Measurements from ENCODE around the gene HS6ST3. TPM values are rescaled to one million over a fixed set of nuclear protein-coding genes. Genes with fewer than 3 reads are reported as not detected.

Gene HS6ST3
- total RNA-seq, 1 experiment from 2014 or later = 0.11 TPM

GRCh38 chr13:96533408-96533807 is 443.5 kb downstream of the HS6ST3 start:
- Histone ChIP-seq H3K4me1 (ENCODE audit: insufficient read depth, low read length) (no peaks in the 10 kb centered on the region), H4K20me1 (ENCODE audit: low read length) (no peaks in the 10 kb centered on the region), H3K9me3 (ENCODE audit: low read length) (no peaks in the 10 kb centered on the region), H3K9ac (ENCODE audit: low read length) (no peak overlapping the region), H3K4me2 (ENCODE audit: low read length) (no peak overlapping the region), H3K9me2 (replicated peaks; ENCODE audit: low read length) (no peaks in the 10 kb centered on the region), H3K27me3 (ENCODE audit: low read length) (no peaks in the 10 kb centered on the region), H3K79me2 (ENCODE audit: low read length) (no peaks in the 10 kb centered on the region), H3K27ac (ENCODE audit: low read length) (no peak overlapping the region), H3K4me3 (ENCODE audit: low read length) (no peak overlapping the region), H3F3A (ENCODE audit: low read length, unreplicated experiment) (no peaks in the 10 kb centered on the region), H2AFZ (ENCODE audit: low read length) (no peak overlapping the region), H3K36me3 (ENCODE audit: low read depth, low read length) (no peaks in the 10 kb centered on the region)
- BruUV-seq (replicated peaks) = no TSS peak
- intact Hi-C loops (cut with micrococcal nuclease) = no loop called here
- TF ChIP-seq EZH2phosphoT487 (IDR thresholded peaks at IDR 0.05; ENCODE audit: borderline replicate concordance, low read length) (no peak), EZH2 (IDR thresholded peaks at IDR 0.05; ENCODE audit: low read length, unreplicated experiment) (no peak)
- TF ChIP-seq, protein P1, sequence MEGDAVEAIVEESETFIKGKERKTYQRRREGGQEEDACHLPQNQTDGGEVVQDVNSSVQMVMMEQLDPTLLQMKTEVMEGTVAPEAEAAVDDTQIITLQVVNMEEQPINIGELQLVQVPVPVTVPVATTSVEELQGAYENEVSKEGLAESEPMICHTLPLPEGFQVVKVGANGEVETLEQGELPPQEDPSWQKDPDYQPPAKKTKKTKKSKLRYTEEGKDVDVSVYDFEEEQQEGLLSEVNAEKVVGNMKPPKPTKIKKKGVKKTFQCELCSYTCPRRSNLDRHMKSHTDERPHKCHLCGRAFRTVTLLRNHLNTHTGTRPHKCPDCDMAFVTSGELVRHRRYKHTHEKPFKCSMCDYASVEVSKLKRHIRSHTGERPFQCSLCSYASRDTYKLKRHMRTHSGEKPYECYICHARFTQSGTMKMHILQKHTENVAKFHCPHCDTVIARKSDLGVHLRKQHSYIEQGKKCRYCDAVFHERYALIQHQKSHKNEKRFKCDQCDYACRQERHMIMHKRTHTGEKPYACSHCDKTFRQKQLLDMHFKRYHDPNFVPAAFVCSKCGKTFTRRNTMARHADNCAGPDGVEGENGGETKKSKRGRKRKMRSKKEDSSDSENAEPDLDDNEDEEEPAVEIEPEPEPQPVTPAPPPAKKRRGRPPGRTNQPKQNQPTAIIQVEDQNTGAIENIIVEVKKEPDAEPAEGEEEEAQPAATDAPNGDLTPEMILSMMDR (conservative IDR thresholded peaks at IDR 0.05; ENCODE audit: low read depth, low read length) = no peak
- ATAC-seq (no peak), DNase-seq (no peak)
- POLR2A ChIA-PET (ENCODE audit: unreplicated experiment) = no interaction called here
- CTCF ChIA-PET = no interaction called here

- ChIA-PET CTCF (no interaction called here), POLR2A (ENCODE audit: unreplicated experiment) (no interaction called here)
- BruUV-seq (replicated peaks) = no TSS peak
- Histone ChIP-seq H3F3A (ENCODE audit: low read length, unreplicated experiment) (no peaks in the 10 kb centered on the region), H2AFZ (ENCODE audit: low read length) (no peak overlapping the region), H3K4me1 (ENCODE audit: insufficient read depth, low read length) (no peaks in the 10 kb centered on the region), H3K36me3 (ENCODE audit: low read depth, low read length) (no peaks in the 10 kb centered on the region), H3K9me2 (replicated peaks; ENCODE audit: low read length) (no peaks in the 10 kb centered on the region), H3K27ac (ENCODE audit: low read length) (no peak overlapping the region), H3K27me3 (ENCODE audit: low read length) (no peaks in the 10 kb centered on the region), H3K79me2 (ENCODE audit: low read length) (no peaks in the 10 kb centered on the region), H4K20me1 (ENCODE audit: low read length) (no peaks in the 10 kb centered on the region), H3K9me3 (ENCODE audit: low read length) (no peaks in the 10 kb centered on the region), H3K9ac (ENCODE audit: low read length) (no peak overlapping the region), H3K4me3 (ENCODE audit: low read length) (no peak overlapping the region), H3K4me2 (ENCODE audit: low read length) (no peak overlapping the region)
- TF ChIP-seq EZH2 (IDR thresholded peaks at IDR 0.05; ENCODE audit: low read length, unreplicated experiment) = no peak
- TF ChIP-seq, protein P1 (conservative IDR thresholded peaks at IDR 0.05; ENCODE audit: low read depth, low read length) = no peak
- TF ChIP-seq EZH2phosphoT487 (IDR thresholded peaks at IDR 0.05; ENCODE audit: borderline replicate concordance, low read length) = no peak
- intact Hi-C loops (cut with micrococcal nuclease) = loop anchor here (10.0 kb wide), 1 partner anchor 245 kb away; no protein-coding TSS in a partner anchor
- DNase-seq (no peak), ATAC-seq (no peak)
Measured at GRCh38 chr13:96539791-96540190, 449.9 kb downstream of the HS6ST3 start.

GRCh38 chr13:96540670-96541069 is 450.8 kb downstream of the HS6ST3 start:
- Histone ChIP-seq H3F3A (ENCODE audit: low read length, unreplicated experiment) (no peaks in the 10 kb centered on the region), H3K9me2 (replicated peaks; ENCODE audit: low read length) (no peaks in the 10 kb centered on the region), H3K4me1 (ENCODE audit: insufficient read depth, low read length) (no peaks in the 10 kb centered on the region), H3K4me2 (ENCODE audit: low read length) (no peak overlapping the region), H2AFZ (ENCODE audit: low read length) (no peak overlapping the region), H3K9ac (ENCODE audit: low read length) (no peak overlapping the region), H3K9me3 (ENCODE audit: low read length) (no peaks in the 10 kb centered on the region), H4K20me1 (ENCODE audit: low read length) (no peaks in the 10 kb centered on the region), H3K27ac (ENCODE audit: low read length) (no peak overlapping the region), H3K79me2 (ENCODE audit: low read length) (no peaks in the 10 kb centered on the region), H3K27me3 (ENCODE audit: low read length) (no peaks in the 10 kb centered on the region), H3K4me3 (ENCODE audit: low read length) (no peak overlapping the region), H3K36me3 (ENCODE audit: low read depth, low read length) (no peaks in the 10 kb centered on the region)
- ChIA-PET POLR2A (ENCODE audit: unreplicated experiment) (no interaction called here), CTCF (no interaction called here)
- intact Hi-C loops (cut with micrococcal nuclease) = loop anchor here (10.0 kb wide), 1 partner anchor 244 kb away; no protein-coding TSS in a partner anchor
- ATAC-seq = no peak
- TF ChIP-seq EZH2 (IDR thresholded peaks at IDR 0.05; ENCODE audit: low read length, unreplicated experiment) (no peak), EZH2phosphoT487 (IDR thresholded peaks at IDR 0.05; ENCODE audit: borderline replicate concordance, low read length) (no peak)
- TF ChIP-seq, protein P1 (conservative IDR thresholded peaks at IDR 0.05; ENCODE audit: low read depth, low read length) = no peak
- DNase-seq = no peak
- BruUV-seq (replicated peaks) = no TSS peak

Measured in PC-3 (cell line).